ENCODE measurements around the gene TRUB1.
A peak's percentile ranks its signal among the peaks of the same experiment; 100 is the strongest.
"Not testable (repeated sequence)": the region's sequence is repeated elsewhere in the genome, so short reads cannot be mapped to it uniquely, and the experiment has no call there.

The TRUB1 gene

GRCh38 chr10:114937962-114938855 is at the start of gene TRUB1:
TRUB1 (plus strand) TSS chr10:114938195; CDS start chr10:114938254, 59 bp downstream.
- peak; percentile 73 for DNase-seq

GRCh38 chr10:114893251-114893650 is 44.7 kb upstream of the TRUB1 start:
- DNase-seq, result no peak

DNA sequence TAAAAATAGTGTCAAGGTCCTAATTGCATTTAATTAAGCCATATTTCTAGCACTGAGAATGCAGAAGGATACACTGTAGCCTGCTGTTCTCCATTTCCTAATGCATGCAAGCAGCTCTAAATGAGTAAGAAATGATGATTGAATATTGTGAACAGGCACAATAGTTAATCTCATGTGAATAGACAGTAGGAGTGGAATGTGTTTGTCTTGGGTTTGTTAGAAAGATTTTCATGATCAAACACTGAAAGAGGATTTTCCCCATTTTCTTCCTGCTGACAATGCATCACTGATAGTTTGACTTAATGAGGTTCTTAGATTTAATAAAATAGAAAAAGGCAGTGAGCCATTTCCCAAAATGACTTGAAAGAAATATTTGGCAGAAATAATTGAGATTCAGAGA is 43.1 kb upstream of the TRUB1 start:
- no peak for DNase-seq

GRCh38 chr10:114897011-114897410 is 41.0 kb upstream of the TRUB1 start:
- not testable (repeated sequence) for DNase-seq

DNA sequence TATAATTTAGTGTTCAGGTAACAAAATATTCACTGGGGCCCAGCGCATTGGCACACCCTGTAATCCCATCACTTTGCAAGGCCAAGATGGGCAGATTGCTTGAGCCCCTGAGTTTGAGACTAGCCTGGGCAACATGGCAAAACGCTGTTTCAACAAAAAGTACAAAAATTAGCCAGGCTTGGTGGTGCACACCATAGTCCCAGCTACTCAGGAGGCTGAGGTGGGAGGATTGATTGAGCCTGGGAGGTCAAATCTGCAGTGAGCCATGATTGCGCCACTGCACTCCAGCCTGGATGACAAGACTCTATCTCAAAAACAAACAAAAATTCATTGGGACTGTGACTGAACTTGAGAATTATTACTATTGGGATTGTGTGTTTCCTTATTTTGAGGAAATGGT is 40.4 kb upstream of the TRUB1 start:
- DNase-seq, result no peak

- DNase-seq, result no peak
These were observed 38.0 kb upstream of the TRUB1 start for GRCh38 chr10:114899982-114900381.

DNA sequence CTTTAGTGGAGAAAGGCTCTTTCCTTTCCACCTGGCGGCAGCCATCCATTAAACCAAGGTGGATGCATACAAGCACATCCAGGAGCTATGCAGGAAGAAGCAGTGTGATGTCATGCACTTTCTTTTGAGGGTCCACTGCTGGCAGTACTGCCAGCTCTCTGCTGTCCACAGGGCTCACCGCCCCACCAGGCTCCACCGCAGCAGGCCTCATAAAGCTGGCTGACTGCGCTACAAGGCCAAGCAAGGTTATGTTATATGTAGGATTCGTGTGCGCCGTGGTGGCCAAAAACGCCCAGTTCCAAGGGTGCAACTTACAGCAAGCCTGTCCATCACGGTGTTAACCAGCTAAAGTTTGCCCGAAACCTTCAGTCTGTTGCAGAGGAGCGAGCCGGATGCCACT is 37.3 kb upstream of the TRUB1 start:
- DNase-seq, result no peak

GRCh38 chr10:114902151-114902550 is 35.8 kb upstream of the TRUB1 start:
- no peak for DNase-seq

GRCh38 chr10:114905450-114905849 is 32.5 kb upstream of the TRUB1 start:
- DNase-seq, result no peak

DNA sequence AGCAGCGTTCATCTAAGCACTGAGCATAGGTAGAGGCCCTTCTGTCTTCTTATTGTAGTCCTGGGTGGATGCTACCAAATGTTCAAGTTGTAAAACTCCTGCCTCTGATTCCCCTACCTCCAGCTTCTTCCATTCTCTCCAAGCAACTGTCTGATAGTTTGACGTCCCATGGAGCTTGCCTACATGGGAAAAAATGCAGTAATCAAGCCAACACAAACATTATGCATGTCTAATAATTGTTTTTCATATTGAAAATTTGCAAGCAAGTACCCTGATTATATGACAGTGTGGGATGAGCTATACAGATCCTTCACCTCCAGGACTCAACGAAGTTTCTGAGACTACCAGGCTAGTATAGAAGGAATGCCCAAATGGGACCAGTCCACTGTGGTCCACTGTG is 31.0 kb upstream of the TRUB1 start:
- no peak for DNase-seq

GRCh38 chr10:114908896-114909295 is 29.1 kb upstream of the TRUB1 start:
- no peak for DNase-seq

DNA sequence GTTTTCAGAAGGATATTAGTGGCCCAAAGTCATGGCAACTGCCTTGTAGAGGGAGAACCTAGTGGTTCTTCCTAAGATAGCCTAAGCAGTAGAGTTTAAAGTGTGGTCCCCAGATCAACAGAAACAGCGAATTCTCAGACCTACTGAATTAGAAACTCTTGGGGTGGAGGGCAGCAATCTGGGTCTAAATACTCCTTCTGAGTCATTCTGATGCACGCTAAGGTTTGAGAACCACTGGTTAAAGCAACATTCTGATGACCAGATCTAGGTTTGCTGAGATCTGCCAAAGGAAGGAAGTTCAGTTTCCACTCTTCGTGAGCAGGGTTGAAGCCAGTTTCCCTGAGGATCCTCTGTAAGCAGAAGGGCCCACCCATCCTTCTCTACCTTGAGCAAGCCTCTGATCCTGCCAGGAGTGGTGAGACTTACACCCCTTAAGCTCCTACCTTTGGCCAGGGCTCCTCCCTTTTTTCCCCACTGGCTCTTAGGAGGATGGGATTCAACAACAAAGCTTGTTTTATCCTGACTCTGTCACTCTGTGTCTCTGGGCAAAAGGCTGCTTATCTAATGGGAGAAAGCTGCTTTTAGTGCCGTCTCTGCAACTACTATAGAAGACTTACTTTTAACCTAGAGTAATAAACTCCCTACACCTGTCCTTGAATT is 26.8 kb upstream of the TRUB1 start:
- DNase-seq, result no peak

DNA sequence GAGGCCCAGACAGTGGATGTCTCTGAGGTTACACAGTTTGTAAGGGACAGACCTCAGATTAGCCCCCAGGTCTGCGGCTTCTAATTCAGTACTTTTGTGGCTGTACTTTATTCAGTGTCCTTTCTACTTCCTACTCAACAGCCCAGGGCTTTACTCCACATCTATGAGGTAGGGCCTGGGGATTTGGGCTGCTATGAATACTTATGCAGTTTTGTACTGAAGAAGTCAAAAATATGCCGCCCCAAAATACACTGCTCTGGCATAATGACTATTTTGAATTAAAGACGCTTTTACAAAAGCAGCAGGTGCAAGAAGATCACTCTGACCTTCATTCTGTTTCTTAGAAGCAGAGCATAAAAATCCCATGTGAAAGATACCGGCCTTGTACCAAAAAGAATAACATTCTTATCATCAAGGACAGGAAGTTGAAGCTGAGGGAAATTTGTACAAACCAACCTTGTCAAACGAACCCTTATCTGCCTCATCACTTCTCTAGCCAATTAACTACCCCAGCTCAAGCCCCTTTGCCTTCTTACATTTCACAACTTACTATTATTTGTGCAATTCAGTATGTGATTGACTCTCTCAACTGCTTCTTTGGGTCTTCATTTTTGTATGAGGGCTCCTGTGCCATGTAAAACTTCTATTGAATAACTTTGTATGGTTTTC is 26.1 kb upstream of the TRUB1 start:
- DNase-seq, result no peak

GRCh38 chr10:114912470-114912859 is 25.5 kb upstream of the TRUB1 start:
- no peak for DNase-seq

DNA sequence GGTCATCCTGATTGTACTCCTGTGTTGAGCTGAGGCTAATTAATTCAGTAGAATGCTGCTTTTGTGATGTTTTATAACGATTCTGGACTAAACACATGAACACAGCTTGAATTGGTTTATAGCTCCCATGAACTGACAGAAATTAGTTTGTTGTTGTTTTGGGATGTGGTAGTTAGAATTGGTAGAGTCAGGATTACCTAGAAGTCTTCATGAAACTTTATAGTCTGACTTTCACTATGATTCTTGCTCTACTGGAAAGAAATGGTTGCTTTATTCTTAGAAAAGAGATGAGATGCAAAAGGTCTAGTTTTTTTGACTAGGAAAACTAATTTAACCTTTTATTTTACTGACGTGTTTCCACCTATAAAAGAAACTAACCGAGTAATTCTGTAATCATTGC is 23.4 kb upstream of the TRUB1 start:
- no peak for DNase-seq

- DNase-seq, result no peak
These were observed 22.7 kb upstream of the TRUB1 start for GRCh38 chr10:114915294-114915693.

- no peak for DNase-seq
These were observed 21.3 kb upstream of the TRUB1 start for GRCh38 chr10:114916653-114917052.

GRCh38 chr10:114917459-114917858 is 20.5 kb upstream of the TRUB1 start:
- DNase-seq, result no peak

DNA sequence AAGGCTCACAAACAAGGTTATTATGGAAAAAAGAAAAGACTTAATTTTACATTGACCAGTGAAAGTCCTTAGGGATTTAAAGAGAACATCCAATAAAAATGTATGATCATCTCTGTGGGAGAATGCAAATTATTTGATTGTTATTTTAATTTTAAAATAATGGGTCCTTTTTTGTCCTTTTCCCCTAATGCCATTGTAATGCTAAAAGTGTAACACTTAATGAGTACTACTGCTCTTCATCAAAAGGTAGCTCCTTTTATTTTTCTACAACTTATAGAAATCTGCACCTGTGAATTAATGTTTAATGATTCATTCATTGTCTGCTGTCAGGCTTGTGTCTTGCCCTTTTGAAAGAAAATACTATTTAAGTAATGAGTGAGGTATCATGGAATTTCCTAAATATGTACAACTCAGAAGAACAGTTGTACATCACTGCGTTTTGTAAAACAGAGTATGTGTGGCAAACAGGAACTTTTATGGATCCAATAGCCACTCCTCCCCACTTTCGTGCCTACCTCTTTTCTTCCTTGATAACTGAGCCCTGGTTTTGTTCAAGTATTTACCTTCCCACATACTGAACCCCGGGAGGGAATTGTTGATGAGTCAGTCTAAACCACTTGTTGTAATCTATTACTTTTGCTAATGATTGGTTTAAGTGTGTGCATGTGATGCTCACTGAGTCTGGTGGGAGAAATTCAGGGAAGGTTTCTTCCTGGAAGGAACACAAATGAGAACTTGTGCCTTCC is 19.9 kb upstream of the TRUB1 start:
- no peak for DNase-seq

DNA sequence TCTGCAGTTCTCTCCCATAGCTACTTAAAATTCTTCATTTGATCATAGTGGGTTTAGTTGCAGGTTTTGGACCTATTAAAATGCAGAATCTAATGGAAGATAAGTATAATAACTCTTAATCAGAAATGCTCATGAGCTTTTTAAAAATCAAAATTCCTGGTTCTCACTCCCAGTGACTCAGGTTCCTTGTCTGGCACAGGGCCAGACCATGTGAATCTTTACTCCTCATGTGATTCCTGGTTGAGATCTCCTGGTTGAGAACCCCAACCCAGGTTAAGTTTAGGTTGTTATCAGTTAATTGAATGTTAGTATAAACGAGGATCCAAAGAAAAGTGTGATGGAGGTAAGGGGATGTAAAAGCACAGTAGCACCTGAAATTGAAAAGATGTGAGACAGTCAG is 17.5 kb upstream of the TRUB1 start:
- DNase-seq, result no peak

DNA sequence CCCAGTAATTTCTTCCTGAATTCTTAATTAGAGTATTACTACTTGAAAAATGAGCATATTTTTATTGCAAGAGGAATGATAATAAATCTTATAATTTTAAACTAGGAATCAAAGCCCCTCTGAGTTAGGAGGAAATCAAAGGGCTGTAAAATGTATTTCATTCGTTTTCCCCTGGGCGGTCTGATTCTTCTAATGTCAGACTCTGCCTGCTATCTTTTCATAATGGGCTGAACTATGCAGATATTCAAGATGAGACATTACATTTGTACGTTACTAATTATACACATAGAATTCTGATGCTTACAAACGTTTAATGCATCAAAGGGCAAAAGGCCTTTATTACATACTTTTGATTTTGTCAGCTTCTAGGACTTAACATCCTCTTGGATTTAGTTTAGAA is 16.0 kb upstream of the TRUB1 start:
- DNase-seq, result no peak

DNA sequence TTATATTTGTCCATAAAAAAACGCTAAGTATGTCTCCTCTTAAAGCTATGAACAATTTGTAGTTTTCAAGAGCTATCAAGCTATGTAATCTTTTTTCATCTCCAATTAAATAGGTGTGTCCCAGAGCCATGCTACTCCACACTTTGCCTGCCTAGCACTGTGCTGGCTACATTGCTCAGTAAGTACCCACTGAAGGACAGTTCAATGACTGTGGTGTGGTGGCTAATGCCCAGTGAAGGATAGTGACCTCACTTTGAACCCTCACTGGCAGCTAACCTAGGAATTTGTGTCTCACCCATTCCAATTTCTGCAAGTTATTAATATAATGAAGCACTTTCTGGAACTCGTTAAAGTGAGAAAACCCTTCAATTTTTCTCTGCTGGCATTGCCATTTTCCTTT is 14.4 kb upstream of the TRUB1 start:
- DNase-seq, result no peak
